HG03025 (cell line): ENCODE measurements around the gene SARNP.

ENCODE experiments used
- ATAC-seq: cut with Tn5 transposase; IDR thresholded peaks from one replicate; pipeline ENCODE4 v1.9.1; 2021; ENCODE audit warnings: mild to moderate bottlenecking, moderate library complexity; ENCODE audit not compliant: unreplicated experiment, low FRiP score

The SARNP gene

GRCh38 chr12:55728939-55729818 lies 88.3 kb downstream of the SARNP start, which contains the start of gene CD63:
TSS of gene CD63 (minus strand) at chr12:55729009. CDS start at chr12:55728341, 668 bp downstream.
- ATAC-seq = peak; percentile 57

- peak; percentile 18 for ATAC-seq
These were observed 89.2 kb downstream of the SARNP start for GRCh38 chr12:55728186-55728938.

DNA sequence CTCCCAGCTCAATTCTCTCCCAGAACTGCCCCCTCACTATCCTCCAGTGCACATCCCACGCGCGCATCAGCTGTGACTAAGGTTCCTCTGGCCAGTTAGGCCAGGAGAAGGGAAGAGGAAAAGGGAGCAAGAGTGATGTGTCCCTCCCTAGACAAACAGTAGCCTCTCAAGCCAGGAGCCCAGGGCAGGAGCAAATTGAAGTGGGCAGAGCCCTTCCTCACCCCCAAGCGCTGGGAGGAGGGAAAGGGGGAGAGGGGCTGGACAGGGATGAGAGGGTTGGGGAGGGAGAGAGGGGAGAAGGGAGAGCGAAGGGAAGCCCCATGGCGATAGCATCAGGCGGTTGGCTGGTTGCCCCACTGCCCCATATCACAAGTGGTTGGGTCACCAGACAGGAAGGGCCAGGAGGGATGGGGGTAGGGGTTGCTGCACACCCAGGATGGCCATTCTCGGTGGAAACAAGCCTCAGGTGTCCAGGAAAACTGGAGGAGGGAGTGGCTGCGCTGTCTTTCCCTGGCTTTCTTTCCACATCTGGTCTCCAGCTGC lies 89.8 kb downstream of the SARNP start:
- ATAC-seq = no peak

DNA sequence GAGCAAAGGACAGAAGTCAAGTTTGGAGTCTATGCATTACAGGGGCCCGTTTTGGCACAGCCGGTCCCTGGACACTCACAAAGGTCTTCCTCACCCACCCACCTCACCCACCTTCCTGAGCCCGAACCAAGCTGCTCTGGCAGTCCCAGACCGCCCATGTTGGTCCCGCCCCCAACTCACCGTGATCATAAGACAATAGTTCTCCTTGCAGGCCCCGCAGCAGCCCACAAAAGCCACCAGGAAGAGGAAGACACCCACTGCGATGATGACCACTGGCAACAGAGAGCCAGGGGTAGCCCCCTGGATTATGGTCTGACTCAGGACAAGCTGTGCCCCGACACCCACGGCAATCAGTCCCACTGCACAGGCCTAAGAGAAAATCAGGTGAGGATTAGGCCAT lies 90.6 kb downstream of the SARNP start:
- no peak for ATAC-seq

DNA sequence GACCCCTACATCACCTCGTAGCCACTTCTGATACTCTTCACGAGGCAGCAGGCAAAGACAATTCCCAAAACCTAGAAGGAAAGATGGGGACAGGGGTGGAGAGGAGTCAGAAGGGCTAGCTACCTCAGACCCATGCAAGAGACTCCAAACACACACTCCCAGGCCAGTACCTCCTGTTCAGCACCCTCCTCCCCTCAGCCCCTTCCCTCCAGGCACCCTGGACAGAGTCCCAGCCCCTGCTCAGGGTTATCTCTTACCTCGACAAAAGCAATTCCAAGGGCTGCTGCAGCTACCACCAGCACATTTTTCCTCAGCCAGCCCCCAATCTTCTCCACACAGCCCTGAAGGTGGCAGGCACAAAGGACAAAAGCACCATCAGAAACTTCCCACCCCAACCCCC lies 92.0 kb downstream of the SARNP start:
- ATAC-seq = no peak

- ATAC-seq = no peak
These were observed 92.6 kb downstream of the SARNP start for GRCh38 chr12:55724940-55725309.

DNA sequence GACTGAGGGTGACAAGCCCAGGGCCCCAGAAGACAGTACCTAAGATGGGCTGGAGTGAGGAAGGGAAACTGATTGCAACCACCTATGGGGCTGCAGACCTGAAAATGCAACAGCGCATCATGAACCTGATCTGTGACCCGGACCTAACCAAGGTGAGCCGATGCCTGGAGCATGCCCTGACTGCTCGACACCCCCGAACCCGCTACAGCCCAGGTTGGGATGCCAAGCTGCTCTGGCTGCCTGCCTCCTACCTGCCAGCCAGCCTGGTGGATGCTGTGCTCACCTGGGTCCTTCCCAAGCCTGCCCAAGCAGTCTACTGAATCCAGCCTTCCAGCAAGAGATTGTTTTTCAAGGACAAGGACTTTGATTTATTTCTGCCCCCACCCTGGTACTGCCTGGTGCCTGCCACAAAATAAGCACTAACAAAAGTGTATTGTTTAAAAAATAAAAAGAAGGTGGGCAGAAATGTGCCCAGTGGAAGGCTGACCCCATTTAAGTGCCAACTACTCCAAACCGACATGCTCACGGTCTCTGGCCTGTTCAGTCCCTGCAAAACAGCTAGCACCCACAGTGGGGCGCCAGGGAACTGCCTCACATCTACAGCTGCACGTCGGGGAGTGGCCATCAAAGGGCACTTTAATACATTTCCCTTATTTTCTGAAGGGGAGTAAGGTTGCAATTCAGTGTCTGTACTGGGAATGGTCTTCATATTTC lies 93.1 kb downstream of the SARNP start:
- no peak for ATAC-seq

DNA sequence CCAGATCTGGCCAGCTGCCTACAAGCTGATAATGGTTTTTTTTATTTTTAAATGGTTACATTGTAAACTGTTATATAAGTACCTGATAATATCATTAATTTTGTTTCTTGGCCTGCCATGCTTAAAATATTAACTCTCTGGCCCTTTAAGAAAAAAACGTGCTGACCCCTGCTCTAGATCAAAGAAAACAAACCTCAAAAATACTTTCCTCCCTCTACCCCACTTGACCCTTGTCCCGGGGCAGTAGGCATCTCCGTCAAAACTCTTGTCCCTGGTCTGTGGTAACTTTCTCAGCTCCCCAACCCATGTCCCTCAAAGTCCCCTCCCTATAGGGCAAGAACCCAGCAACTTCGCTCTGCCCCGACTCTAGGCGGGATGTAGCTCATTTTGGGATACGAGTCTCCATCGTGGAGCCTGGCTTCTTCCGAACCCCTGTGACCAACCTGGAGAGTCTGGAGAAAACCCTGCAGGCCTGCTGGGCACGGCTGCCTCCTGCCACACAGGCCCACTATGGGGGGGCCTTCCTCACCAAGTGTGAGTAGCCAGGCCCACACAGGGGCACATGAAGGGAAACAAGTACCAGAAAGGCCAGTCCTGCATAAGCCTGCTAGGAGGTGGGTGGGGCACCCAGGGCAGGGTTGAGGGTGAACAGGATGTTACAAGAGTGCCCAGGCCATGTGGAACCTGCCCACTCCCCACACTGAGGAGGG lies 93.9 kb downstream of the SARNP start:
- no peak for ATAC-seq

- no peak for ATAC-seq
These were observed 94.6 kb downstream of the SARNP start for GRCh38 chr12:55722948-55723347.

- no peak for ATAC-seq
These were observed 95.8 kb downstream of the SARNP start for GRCh38 chr12:55721601-55722213.

GRCh38 chr12:55720894-55721444 lies 96.6 kb downstream of the SARNP start:
- ATAC-seq = no peak

DNA sequence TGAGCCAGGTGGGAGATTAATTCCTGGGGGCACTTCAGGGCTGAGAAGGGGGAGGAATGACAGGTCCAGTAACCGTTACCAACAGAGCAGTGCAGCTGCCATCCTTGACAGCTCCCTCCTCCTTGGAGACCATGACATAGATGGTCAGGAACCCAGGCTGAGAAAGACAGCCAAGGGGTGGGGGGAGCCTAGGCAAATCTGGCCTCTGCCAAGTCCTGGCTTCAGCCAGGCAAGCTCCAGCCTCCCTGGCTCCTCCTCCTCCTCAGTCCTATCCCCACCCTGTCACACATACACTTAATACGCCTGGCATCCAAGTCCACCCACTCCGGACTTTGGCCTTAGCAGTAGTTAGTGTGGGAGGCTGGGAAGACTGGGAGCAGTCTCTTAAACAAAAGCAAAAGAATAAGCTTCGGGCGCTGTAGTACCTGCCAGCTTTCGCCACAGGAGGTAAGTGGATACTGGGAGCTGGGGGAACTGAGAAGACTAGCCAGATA lies 97.4 kb downstream of the SARNP start, which contains the start of gene RDH5:
RDH5 (plus strand) TSS at position 323 of the 494 bp plus-strand sequence. CDS start 792 bp downstream, outside the sequence.
- no peak for ATAC-seq

DNA sequence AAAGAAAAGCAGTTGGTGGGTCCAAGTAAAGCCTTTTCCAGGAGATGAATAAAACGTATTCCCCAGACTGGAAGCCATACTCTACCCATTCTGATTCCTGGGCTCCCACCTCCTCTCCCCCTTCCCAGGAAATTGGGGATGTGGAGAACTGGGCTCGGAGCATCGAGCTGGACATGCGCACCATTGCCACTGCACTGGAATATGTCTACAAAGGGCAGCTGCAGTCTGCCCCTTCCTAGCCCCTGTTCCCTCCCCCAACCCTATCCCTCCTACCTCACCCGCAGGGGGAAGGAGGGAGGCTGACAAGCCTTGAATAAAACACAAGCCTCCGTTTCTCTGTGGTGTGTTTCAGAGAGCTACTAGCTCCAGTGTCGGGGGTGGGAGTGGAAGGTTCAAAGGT lies 98.2 kb downstream of the SARNP start:
- ATAC-seq = no peak

DNA sequence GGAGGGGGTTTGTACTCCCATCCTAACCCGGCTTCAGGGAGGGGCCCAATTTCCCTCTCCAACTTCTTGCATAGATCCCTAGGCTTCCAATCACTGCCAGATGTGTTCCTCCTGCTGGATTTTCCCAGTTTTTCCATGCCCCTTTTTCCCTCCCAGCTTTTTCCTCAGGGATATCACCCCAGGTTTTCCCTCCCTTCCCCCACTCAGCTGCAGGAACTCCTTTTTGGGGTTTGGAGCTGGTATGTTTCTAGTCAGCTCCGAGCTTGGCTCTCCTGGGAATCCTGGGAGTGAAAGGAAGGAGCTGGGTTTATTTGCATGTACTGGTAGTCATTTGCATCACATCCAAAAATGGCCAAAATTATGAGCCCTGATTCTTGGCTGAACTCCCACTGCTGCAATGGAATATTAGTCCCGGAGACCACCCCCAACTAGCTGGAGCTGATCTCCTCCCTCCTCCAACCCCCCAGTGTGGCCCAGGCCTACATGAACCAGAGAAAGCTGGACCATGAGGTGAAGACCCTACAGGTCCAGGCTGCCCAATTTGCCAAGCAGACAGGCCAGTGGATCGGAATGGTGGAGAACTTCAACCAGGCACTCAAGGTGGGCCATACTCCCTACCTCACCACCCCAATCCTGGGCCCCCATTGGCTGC lies 98.8 kb downstream of the SARNP start:
- no peak for ATAC-seq

DNA sequence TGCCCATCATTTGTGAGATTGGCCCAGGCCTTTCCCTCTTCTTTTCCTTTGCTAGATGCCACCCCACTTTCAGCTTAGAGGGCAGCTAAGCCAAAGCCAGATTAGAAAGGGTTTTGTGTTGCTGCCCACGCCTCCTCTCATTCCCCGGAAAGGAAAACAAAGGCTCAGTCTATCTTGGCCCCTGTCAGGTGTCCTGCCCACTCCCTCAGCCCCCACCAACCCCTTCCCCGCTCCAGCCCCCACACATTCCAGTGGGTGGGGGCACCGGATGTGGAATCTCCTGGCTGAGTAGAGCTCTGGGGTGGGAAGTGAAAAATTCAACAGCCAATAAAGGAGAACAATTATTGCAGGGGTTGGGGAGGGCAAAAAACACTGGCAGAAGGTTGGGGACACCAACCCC lies 99.5 kb downstream of the SARNP start:
- ATAC-seq = no peak

DNA sequence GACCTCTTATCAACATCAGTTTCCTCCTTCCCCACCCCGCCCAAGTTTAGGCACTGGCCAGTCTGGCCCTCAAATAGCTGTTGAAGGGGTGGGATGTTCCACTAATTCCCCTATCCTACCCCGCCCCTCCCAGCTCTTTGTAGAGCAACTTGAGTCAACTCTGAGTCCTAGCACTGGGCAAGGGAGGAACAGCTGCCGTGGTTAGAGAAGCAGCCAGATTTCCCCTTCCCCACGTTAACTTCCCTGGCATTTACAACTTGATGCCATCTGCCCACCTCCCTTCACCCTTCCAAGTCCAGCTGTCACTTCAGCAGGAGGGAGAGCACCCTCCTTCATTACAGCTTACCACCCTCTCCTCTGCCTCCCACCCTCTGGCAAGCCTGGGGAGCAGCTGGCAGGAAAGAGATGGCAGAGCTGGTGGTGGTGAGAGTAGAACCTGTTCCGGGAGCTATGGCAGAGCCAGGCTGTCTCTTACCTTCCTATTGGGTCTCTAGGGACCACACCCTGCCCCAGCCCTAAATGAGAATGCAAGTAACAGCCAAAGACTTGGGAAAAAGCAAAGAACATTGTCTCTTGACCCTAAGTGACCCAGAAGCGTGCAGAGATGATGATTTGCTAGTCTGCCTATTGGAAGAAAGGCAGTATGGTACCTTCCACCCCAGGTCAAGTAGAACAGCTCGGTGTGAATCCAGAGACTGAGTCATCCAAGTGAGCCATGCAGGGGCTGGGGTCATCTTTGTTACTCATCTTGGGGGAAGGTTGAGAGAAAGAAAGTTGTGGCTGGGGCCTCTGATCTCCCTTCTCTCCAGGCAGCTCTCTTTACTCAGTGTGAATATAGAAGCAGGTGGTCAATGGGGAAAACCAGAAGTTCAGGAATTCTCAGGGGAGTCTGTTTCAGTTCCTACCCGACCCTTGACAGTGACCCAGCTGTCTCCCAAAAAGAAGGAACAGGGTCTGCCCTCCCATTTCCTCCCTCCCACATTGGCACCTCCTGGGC lies 100.2 kb downstream of the SARNP start:
- no peak for ATAC-seq

DNA sequence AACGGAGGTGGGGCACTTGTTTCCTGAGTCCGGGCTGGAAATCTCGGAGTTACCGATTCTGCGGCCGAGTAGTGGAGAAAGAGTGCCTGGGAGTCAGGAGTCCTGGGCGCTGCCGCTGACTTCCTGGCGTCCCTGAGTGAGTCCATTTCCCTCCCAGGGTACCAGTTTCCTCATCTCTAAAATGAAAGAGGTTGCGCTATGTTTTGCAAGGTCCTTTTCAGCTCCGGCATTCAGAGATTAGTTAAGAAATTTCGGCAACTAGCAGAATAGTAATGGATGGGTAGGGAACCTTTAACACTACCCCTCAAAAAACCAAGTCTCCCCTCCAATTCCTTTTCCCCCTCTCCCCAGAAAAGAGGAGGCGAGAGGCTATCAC lies 101.0 kb downstream of the SARNP start:
- ATAC-seq = no peak
